Fibroblast of villous mesenchyme (primary cell): ENCODE results near the gene GSG1L. TPM values are rescaled to one million over a fixed set of nuclear protein-coding genes. Genes with fewer than 3 reads are reported as not detected.

Experiments used
- DNase-seq: peaks from one replicate; pipeline ENCODE4 v3.0.0-alpha.2; 2010; ENCODE audit warnings: low read depth
- H3K4me3 ChIP-seq: 2 replicates; pipeline ENCODE4 v1.5.1; 2011; ENCODE audit warnings: low read depth, mild to moderate bottlenecking, low read length
- CTCF ChIP-seq: IDR thresholded peaks from 2 replicates; pipeline ENCODE4 v1.5.1; 2012; ENCODE audit warnings: low read depth, mild to moderate bottlenecking, low read length; ENCODE audit not compliant: insufficient read depth
- total RNA-seq: library from RNA; depleted of rRNA; stranded (reverse); fragments of >200 nt; gene quantifications from 2 replicates; pipeline ENCODE4 v1.2.3, GENCODE V29; 2012

GSG1L gene
- total RNA-seq, 1 donor, result not detected

- no peak overlapping the region for H3K4me3 ChIP-seq
- no peak for TF ChIP-seq CTCF
- no peak for DNase-seq
Measured at GRCh38 chr16:27823421-27823820, 240.1 kb downstream of the GSG1L start.

- TF ChIP-seq CTCF, result no peak
- no peak overlapping the region for H3K4me3 ChIP-seq
- no peak for DNase-seq
Measured at GRCh38 chr16:27822996-27823395, 240.5 kb downstream of the GSG1L start.

DNA sequence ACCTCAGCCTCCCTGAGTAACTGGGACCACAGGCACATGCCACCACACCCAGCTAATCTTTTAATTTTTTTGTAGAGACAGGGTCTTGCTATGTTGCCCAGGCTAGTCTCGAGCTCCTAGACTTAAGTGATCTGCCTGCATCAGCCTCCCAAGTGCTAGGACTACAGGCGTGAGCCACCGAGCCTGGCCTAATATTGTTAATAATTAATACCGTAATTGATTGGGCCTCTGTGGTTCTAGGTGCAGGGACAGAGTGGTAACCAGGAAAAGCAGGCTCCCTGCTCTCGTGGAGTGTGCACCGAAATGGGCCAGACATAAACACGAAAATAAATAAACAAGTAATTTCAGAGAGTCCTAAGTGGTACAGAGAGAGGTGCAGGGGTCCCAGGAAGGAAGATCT is 241.0 kb downstream of the GSG1L start:
- TF ChIP-seq CTCF, result no peak
- H3K4me3 ChIP-seq, result no peak overlapping the region
- no peak for DNase-seq

- DNase-seq, result no peak
- TF ChIP-seq CTCF, result no peak
Measured at GRCh38 chr16:27820646-27821345, 242.7 kb downstream of the GSG1L start.

DNA sequence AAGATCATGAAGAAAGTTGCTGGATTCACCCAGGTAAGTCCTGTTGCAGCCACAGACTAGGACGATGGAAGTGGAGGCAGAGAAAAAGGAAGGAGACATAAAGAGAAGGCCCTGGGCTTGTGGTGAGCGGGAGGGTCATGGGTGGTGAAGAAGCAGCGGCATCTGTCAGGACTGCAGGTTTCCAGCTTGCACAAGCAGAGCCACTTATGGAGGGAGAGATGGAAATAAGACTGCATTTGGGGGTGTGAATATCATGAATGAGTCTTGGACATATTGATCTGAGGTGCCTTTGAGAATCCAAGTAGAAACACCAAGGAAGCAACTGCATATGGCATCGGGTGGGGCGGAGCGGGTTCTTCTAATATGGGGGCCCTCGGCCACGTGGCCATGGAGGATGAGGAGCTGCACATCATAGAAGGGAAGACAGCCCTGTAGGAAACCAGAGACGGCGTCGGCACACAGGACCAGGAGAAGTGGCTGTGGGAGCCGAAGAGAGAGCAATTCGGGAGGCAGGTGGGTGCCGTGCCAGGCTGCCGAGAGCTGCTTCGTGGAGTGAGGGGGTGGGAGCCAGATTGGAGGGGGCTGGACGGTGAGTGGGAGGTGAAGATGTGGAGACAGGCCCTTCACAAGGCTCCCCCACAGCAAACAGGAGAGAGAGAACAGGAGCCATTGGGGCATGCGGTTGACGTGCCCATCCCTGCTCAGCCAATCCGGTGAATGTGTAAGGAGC is 243.5 kb downstream of the GSG1L start:
- no peak for DNase-seq
- TF ChIP-seq CTCF, result no peak
- H3K4me3 ChIP-seq, result no peak overlapping the region

More at GRCh38 chr16:27820646-27821345, 242.7 kb downstream of the GSG1L start:
- H3K4me3 ChIP-seq, result no peak overlapping the region

GRCh38 chr16:27819356-27819755 is 244.2 kb downstream of the GSG1L start:
- no peak for TF ChIP-seq CTCF
- no peak overlapping the region for H3K4me3 ChIP-seq
- no peak for DNase-seq
